Hematopoietic multipotent progenitor cell treated with erythropoietin and hydrocortisone succinate and interleukin-3 and kit ligand, for 15 days (in vitro differentiated cells): Measurements from ENCODE around the gene CTBP2.

ENCODE experiments used
- DNase-seq: peaks from one replicate; pipeline ENCODE4 v3.0.0-alpha.2; 2015; ENCODE audit warnings: low spot score

CTBP2 gene

GRCh38 chr10:125010362-125010761 lies 150.0 kb downstream of the CTBP2 start:
- DNase-seq: no peak

DNA sequence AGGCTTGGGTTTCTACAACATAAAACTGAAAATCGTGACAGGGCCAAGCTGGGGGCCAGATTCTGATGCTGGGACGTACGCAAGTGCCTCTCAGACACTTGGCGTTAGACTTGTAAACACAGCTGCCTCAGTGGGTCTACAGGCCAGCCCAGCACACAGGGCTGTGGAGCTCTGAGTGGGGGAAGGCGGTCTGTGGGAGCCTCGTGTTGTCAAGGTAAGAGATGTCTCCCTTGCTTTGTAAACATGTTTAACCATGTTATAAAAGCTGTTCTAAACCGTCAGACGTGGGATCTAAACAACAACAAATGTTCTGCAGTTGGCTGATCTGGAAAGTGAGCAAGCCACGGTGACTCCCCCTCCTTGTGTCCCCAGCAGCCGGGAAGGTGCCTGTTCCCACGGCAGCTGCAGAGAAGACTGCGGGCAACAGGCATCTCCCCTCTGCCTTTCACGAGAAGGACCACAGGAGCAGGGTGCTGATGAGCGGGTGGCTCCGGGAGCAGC lies 150.7 kb downstream of the CTBP2 start:
- DNase-seq: no peak

DNA sequence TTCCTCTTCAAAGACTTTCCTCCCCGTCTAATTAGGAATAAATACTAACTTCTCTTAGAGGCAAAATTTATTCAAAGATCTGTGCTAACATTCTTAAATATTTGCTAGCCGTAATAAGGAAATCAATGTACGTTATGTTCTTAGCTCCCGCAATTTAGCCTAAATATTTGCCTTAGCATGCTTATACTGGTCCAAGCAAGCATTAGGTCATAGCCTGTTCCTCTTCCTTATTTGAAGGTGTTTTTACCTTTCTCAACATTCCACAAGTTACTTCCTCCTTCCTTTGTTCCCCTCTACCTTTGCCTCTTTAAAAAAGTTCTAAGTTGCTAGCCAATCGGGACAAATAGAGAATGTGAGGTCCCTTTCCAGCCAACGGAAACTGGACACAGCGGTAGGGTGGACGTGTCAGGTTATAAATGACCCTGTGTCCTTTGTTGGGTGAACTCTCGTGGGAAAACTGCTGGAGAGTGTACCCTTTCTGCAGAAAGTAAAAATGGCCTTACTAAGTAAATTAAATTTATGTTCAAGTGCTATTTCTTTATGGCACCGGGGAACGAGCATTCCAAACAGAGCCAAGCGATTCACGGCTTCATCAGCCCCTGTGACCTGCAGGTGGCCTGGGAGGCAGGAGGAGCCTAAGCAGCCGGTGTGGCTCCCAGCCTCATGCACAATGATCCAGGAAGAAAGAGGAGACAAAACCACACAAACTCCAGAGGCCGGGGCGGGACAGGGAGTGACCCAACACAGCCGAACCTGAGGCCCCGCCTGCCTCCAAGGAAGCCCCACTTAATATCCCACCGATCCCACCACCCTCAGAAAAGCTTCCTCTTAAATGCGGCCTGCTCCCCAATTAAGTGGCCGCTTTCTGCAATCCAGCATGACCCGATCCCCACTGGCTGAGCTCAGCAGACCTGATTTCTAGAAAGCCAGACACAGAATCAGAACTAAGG lies 151.4 kb downstream of the CTBP2 start:
- DNase-seq: no peak

DNA sequence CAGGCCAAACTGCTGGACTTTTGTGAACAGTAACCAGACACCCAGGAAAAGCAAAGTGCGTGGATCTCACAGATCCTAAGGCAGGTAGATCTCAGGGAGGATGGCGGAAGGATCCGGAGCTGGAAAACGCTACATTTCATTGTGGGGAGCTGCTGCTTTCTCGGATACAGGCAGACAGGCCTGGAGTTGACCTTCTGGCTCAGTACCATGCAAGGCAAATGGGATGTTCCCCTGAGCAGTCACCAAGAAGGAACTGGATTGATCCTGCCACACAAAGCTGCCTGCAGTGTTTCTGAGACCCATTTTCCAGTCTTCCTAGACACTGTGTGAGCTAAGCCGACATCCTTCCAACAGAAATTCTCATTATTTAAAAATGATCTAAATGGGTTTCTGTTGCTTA lies 152.9 kb downstream of the CTBP2 start:
- DNase-seq: no peak

GRCh38 chr10:125006921-125007426 lies 153.4 kb downstream of the CTBP2 start:
- DNase-seq: no peak

DNA sequence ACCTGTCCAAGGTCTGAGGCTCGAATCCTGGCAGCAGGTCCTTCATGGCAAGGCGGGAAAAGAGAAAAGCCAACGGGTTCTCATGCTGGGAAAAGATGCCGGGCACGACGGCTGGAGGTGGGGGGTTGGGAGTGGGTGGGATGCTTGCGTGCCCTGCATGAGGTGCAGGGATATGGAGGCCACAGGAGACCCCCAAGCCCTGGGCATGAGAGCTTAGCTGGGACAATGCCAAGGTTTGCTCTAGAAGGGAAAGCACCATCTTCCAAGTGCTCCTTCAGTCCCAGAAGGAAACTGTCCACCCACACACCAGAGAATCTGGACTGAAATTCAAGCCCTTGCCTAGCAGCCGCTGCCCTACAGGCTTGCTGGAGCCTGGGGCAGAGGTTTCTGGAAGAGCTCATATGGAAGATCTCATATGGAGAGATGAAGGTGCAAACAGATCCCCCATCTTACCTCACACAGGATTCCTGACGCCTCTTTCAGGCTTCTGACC lies 154.1 kb downstream of the CTBP2 start:
- no peak for DNase-seq

GRCh38 chr10:125005312-125006187 lies 154.8 kb downstream of the CTBP2 start:
- DNase-seq: no peak

- DNase-seq: no peak
Measured at GRCh38 chr10:125004571-125005311, 155.6 kb downstream of the CTBP2 start.

GRCh38 chr10:125003901-125004467 lies 156.4 kb downstream of the CTBP2 start:
- DNase-seq: no peak

DNA sequence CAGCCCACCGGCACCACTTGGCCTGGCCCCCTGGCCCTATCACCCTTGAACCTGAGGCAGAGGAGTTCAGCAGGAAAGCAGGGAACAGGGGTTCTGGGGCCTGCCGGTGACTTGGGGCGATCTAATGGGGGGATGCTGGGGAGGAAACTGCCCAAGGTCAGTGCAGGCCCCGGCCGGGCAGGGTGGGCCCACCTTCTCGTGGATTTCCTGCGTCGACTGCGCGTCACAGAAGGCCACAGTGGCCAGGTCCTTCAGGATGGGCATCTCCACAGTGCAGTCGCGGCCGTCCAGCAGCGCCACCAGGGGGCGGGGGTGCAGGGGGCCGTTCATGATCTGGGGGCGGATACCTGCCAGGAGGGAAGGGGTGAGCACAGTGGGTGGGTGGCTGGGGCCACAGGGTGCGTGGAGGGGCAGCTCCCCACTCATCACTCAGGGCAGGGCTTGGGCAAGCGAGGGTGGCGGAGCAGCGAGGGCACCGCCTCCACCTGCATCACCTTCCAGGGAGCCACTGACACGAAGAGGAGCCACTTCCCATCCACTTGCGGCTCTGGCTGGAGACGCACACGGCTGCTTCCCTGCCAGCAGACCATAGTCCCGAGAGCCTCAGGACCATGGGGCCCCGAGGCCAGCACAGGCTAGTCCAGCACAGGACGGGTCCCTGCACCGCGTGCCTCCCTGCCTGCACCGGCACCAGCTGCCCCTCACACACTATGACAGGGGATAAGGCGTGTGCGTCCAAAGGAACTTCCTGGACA lies 157.0 kb downstream of the CTBP2 start:
- no peak for DNase-seq

GRCh38 chr10:125002423-125003145 lies 157.8 kb downstream of the CTBP2 start:
- DNase-seq: no peak

DNA sequence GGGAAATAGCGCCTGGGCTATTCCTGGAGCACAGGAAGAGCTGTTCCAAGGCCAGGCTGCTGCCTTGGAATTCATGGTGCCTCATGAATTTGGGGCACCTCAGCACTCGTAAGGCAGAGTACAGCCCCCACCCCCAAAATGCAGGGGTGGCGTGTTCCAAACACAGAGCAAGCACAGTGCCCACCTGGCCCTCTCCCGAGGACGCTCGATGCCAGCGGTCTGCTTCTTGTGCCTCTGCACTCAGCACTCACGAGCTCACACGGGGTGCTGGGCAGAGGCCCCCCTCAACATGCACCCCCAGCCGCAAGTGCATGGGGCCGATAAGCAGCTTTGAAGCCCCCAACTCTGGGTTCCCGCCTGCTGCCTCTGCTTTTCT lies 158.3 kb downstream of the CTBP2 start:
- no peak for DNase-seq

- no peak for DNase-seq
Measured at GRCh38 chr10:125001313-125002046, 158.9 kb downstream of the CTBP2 start.

DNA sequence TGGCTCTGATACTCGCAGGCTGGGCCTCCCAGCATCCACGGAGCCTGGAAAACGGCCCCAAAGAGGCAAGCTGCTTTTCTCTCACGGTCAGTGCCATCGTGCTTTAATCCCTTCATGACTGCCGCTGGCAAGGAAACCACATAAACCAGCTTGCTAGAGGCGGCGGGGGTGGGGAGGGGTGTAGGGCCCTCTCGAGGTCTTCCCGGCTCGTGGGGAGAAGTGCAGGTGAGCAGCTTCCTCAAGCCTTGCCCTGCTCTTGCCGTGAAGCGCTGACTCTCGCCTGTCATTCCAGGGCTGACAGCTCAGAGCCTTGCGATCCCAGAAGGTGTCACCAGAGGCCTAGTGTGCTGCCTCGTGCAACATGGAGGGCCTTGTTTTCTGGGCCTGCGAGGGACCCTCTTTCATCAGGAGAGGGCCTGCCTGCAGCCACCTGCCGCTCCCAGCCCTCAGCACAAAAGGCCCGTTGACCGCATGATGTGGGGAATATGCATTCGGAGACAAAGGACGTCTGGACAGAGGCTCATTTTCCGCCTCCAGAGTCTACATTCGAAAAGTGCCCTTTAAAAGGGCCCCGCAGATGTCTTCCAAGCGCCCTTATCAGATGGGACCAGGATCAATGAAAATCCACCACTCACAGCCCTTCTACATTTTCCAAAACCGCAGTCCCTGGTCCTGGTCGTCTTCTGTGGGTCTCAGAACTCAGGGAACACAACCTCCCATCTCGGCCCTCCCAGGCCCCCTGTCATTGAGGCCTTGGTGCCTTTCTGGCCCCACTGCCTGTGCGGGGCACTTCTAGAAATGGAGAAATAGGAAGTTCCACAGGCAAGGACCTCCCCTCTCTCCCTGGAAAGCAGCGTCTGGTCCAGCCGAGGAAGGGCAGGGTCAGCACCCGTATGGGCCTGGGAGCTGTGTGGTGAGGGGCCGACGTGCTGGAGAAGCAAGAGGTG lies 159.7 kb downstream of the CTBP2 start:
- no peak for DNase-seq

DNA sequence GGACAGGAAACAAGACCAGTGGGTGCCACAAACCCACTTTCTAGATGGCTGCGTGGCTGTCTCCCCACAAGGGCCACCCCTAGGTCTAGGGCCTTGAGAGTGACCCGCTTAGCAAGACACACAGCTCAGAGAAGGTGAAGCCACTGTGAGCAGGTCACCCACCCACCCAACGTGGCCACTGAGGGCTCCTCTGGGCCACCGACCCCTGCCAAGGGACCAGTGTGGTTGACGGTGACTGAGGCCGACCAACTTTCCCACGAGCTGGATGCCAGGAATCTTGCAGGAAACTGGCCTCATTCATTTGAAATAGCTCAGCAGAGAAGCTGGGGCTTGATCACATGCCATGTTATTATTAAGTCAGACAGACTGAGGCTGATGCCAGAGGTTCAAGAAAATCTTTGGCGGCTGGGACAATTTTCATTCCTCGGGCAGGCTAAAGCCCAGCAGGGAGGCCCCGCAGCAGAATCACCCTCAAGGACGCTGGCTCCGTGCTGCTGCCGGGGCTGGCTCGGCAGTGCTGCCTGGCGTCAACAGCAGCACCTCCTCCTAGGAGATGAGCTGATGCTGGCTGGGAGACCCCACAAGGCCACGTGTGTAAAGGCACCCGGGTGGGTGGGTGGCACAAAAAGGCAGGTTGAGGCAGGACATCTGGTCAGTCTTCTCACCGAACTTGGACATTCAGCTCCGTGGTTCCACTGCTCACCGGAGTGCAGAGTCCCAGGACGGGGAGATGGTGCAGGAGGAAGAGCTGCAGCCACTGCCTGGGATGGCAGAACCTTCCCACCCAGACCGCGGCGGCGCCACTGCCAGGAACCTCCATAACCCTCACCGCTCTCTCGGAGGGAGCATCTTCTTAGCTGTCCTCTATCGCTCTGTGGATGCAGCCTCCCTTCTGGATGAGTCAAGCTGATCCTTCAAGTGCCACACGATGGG lies 160.7 kb downstream of the CTBP2 start:
- no peak for DNase-seq

DNA sequence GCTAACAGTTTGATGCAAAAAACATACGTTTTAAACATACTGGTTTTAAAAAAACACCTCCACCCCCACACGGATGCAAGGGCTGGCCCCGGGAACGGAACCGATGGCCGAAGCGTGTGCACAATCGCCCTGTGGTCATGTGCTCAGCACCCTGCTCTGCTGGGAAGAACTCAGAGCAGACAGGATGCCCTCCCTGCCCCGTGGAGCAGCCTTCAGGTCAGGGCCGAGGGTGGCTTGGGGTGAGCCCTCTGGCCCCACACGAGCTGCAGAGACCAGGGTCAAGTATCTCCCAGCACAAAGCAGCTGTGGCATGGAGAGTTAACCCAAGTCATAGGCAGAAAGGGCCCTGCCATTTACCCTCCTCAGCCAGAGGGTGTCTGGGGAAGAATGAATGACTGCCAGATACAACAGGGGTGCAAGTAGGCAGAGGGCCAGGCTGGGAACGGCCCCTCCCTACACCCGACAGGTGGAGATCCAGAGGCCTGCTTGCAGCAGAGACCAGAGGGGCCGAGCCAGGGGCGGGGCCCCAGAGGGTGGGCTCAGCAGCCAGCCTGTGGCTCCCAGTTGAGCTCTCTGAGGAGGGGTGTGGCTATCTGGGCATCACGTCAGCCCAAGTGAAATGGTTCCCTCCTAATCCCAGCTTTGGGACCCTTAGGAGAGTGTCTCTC lies 161.6 kb downstream of the CTBP2 start:
- DNase-seq: no peak
